Hematopoietic multipotent progenitor cell treated with erythropoietin and hydrocortisone succinate and interleukin-3 and kit ligand, for 6 days (in vitro differentiated cells): Measurements from ENCODE around the gene ZNF324B.
"Not testable (repeated sequence)": the region's sequence is repeated elsewhere in the genome, so short reads cannot be mapped to it uniquely, and the experiment has no call there.

Experiments
- DNase-seq: peaks from one replicate; pipeline ENCODE4 v3.0.0-alpha.2; 2015

Gene ZNF324B

DNA sequence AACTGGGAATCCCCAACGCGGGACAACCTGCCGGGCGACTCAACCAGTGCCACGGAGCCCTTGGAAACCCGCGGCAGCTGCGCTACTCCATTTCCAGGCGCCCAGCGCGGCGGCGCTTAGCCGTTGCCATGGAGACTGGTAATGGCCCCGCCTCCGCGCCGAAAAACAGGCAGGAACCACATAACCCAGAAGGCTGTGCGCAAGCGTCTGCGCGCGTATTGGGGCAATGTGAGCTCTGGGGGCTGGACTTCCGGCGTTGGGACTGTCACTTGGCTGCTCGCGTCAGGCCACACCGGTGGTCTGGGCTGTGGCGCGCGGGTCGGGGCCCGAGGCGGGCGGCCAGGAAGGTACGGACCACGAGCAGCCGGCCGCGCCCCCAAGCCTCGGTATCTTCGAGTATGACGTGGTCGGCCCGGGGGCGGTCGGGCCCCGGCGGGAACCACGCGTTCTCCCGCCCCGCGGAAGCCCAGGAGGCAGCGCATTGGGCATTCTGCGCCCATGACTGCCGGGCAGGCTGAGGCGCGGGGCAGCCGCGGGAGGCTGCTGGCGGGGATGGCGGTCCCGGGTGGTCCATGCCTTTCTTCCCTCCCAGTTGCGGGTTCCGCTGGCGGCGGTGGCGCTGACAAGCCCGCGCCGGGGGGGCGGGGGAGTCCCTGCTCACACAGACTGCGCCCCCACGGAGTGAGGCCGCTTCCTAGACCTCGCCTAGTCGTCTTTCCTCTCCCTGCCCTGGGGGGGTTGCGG is at the start of gene ZNF324B:
TSS of gene ZNF324B (plus strand) at position 265 of the 744 bp plus-strand sequence. CDS start 2,080 bp downstream, outside the sequence.
- peak; percentile 99 for DNase-seq

GRCh38 chr19:58401840-58402421 is 49.5 kb upstream of the ZNF324B start:
- DNase-seq, result no peak

DNA sequence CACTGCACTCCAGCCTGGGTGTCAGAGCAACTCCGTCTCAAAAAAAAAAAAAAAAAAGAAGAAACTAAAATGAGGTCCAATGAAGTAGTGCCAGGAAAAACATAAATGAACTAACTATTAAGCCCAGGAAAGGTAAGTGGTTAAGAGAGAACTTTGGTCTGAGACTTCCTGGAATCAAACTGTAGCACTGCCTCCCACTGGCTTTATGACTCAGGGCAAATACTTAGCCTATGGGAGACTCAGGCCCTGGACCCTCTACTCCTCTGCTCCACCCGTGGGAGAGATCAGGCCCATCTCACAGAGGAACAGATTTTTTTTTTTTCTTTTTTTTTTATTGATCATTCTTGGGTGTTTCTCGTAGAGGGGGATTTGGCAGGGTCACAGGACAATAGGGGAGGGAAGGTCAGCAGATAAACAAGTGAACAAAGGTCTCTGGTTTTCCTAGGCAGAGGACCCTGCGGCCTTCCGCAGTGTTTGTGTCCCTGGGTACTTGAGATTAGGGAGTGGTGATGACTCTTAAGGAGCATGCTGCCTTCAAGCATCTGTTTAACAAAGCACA is 47.4 kb upstream of the ZNF324B start:
- peak; percentile 38 for DNase-seq

DNA sequence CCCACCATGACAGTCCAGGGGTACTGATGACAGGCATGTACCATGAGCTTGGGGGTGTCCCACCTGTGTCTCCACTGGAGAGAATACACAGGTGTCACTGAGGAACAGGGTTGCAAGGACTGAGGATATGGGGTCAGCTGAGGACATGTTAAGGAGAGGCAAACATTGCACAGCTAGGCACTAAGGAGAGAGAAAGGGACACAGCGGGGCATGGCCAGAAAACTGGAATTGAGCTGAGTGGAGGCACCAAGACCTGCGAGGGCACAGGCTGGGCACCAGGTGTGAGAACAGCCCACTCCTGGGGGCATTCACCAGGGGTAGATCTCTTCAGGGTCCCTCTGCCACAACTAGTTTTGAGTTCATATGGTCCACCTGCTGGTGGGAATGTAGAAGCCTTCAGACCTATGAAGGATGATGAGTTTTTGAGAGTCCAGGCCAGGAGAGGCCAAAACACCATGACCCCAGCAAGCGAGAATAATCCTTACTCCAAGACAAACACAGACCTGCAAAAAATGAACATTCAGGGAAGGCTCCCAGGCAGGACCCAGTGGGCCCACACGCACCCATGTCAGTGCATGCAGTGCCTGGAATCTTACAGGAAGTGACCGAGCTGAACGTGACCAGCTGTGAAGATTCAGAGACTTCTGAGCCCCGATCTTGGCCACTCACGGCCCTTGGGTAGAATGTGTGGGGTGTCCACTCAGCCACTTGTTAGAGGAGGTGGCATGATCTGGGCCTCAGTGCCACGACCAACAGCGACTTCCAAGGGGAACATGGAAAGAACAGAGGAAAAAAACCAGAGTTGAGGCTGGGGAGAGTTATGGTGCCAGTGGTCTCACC is 44.4 kb upstream of the ZNF324B start:
- peak; percentile 57 for DNase-seq

DNA sequence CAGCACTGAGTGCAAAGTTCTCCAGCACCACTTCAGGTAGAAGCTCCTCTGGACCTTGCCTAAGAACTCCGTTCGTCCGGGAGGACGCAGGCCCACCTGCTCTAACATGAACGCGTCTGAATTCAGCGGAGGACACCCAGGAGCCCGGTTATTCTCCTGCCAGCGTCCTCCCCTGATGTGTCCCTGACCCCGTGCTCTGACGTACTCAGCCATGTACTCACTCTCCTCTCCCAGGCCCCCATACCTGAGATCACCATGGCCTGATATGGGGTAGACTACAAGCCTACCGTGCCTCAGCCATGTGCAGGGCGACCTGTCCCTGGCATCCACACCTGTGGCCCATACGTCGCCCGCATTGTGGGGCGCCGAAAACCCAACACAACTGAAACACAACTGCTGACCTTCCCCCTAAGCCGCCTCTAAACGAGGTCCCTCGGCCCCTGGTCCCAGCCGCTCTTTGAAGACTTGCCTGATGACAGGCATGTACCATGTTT is 43.7 kb upstream of the ZNF324B start:
- peak; percentile 63 for DNase-seq

DNA sequence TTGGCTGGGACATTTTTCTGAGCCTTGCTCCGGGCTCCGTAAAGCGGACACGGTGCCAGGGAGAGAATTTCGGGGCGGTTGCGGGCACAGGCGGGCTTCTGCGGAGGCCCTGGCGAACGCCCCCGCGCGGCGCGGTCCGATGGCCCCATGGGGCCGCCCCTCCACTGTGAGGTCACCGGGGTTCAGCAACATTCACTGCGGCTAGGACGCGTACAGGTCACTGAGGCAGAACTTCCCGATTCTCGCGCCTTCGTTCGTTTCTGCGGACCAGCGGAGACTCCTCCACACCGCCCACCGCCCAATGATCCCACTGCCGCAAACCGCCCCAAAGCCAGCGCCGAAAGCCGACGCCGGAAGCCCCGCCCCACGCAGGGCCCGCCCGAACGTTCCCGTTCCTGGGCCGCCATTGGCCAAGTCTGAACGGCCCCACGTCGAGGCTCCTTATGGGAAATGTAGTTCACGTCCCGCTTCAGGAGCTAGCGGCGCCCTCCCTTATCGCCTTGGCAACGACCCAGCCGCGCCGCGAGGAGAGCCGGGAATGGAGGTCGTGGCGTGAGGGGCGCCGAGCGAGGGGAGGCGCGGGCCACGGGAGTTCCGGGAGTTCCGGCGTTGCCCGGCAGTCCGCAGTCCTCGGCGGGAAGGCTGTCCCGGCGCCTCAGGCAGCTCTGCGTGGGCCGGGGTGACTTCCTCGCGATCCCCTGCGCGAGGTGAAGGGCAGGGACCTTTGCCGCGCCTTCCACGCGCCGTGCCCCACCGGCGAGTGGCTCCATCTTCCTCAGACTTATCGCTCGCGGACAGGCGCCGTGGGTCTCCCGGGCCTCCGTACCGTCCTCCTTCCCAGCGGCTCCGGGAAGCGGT is 43.0 kb upstream of the ZNF324B start, which contains the start of gene ZNF584:
TSS of gene ZNF584 (plus strand) at position 498 of the 858 bp plus-strand sequence. CDS start 499 bp downstream, outside the sequence.
- peak; percentile 99 for DNase-seq

DNA sequence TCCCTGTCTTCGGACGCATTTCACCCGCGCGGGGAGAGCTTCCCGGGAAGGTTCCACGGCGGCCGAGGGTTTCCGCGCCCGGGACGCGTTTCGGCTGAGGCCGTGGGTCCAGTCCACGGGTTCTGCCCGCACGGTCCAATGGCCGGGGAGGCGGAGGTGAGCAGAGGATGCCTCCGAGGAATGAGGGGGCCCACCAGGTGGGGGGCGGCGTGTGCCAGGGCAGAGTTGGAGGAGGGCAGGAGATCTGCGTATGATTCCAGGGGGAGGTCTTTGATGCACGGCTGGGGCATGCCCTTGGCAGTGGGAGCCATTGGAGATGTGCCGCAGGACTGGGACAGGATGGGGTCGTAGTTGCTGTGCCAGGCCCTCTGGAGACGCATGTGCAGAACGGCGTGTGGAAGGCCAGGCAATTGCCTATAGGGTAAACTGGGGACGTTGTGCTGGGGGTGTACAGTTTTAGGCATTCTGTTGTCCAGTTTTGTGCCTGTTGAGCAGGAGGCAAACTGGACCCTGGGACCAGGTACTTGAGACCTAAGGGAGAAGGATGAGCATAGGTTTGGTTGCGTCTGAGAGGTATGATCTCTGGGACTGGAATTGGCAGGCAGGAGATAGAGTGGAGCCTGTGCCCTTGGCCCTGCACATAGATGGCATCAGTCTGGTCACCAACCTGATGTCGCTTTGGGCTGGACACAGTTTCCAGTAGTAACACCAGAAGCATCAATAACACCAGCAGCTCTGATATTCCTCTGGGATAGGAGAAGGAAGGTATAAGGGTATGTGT is 42.2 kb upstream of the ZNF324B start:
- DNase-seq, result peak; percentile 75

DNA sequence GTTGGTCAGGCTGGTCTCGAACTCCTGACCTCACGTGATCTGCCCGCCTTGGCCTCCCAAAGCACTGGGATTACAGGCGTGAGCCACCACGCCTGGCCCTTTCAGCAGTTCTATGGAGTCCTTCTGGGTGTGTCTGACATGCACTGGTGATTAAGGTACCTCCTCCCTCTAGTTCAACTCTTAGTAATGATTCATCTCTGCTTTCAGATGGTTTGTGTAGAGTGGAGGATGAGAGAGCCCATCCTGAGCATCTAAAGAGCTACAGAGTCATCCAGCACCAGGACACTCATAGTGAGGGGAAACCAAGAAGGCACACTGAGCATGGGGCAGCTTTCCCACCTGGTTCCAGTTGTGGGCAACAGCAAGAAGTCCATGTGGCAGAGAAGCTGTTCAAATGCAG is 34.8 kb upstream of the ZNF324B start:
- DNase-seq, result no peak

DNA sequence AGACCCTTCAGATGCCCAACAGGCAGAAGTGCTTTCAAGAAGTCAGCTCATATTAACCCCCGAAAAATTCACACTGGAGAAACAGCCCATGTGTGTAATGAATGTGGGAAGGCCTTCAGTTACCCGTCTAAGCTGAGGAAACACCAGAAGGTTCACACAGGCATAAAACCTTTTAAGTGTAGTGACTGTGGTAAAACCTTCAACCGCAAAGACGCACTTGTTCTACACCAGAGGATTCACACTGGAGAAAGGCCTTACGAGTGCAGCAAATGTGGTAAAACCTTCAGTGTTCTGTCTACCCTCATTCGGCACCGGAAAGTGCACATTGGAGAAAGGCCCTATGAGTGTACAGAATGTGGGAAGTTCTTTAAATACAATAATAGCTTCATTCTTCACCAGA is 34.4 kb upstream of the ZNF324B start:
- DNase-seq, result no peak

GRCh38 chr19:58428617-58429016 is 22.8 kb upstream of the ZNF324B start:
- DNase-seq, result no peak

DNA sequence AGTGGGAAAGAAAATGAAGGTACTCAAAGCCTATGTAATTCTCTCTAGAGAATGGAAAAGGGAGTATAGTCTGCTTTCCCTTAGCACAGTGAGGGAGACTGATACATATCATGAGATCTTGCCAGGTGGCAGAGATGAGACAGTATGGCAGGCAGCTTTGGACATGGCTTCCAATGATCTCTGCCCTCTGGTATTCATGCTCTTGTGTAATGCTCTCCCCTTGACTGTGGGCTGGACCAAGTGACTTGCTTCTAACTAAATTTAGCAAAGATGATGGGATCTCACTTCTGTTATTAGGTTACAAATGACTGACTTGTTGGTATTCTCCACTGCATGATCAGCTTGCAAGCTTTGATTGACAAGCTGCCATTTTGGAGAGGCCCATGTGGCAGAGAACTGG is 21.7 kb upstream of the ZNF324B start:
- DNase-seq, result no peak

- no peak for DNase-seq
These were observed 17.2 kb upstream of the ZNF324B start for GRCh38 chr19:58434217-58434616.

DNA sequence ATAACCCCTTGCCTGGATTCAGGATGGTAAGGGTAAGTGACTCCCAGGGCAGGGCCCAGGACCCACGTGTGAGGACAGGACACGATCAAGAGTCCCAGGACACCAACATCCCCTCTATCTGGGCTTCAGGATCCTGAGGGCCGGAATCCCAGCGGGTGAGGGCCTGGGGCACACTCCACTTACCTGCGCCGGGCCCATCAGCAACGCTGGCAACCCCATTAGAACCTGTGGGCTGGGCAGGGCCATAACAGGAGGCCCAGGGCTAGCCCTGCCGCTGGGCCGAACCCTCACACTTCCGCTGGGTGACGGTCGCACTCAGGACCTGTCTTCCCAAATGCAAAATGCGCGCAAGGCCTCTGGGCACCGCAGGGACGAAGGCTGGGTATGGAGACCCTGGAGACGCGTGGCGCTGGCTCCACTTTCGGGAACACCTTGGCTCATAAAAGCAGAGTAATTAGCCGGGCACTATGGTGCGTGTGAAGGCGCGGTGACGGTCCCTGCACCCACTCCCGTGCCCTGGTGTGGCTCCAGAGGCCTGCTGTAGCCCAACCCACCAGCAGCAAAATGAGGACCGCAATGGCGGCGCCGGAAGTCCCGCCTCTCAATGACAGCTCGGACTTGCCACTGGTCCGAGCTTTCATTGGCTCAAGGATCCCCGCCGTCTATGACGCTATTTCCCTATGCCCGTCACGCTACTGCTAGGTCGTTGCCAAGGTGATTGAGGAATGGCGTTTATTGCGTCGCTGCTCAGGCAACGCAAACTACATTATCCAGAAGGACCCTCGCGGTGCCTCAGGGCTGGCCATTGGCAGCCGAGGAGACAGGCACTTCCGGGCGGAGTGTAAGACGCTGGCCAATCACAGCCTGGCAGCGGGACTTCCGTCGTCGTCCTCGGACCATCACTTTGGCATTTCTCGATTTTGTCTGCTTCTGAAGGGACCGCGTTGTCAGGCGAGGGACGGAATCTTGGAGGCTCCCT is 11.6 kb upstream of the ZNF324B start, which contains the start of gene ZNF132:
TSS of gene ZNF132 (minus strand) at position 578 of the 979 bp plus-strand sequence. CDS start at position 246, 332 bp downstream.
- DNase-seq, result peak; percentile 100

DNA sequence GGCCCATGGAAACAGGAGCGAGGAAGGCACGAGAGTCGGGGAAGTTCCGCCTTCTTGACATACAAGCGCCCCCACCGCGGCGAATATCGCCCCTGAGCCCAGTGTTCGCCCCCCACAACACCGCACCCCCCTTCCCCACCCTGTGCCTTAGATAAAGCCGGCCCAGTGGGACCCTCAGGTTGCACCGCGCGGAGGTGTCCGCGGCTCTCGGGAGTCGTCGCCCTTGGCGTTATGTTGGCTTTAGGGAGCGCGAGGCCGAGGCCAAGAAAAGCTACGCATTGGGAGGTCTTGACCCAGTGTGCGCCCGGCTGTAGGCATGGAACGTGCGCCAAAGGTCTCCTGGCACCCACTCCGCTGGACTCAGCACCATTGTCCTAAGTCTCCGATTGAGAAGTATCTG is 10.9 kb upstream of the ZNF324B start:
- DNase-seq, result no peak

- DNase-seq, result not testable (repeated sequence)
These were observed 8.4 kb upstream of the ZNF324B start for GRCh38 chr19:58442986-58443385.

DNA sequence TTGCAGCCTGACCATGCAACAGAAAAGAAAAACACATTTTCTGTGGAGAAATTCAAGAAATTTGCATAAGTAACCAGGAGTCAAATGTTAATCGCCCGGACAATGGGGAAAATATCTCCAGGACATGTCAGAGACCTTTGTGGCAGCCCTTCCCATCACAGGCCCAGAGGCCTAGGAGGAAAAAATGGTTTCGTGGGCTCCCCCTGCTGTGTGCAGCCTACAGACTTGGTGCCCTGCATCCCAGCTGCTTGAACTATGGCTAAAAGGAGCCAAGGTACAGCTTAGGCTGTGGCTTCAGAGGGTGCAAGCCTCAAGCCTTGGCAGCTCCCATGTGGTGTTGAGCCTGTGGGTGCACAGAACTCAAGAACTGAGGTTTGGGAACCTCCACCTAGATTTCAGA is 2.6 kb upstream of the ZNF324B start:
- DNase-seq, result not testable (repeated sequence)

DNA sequence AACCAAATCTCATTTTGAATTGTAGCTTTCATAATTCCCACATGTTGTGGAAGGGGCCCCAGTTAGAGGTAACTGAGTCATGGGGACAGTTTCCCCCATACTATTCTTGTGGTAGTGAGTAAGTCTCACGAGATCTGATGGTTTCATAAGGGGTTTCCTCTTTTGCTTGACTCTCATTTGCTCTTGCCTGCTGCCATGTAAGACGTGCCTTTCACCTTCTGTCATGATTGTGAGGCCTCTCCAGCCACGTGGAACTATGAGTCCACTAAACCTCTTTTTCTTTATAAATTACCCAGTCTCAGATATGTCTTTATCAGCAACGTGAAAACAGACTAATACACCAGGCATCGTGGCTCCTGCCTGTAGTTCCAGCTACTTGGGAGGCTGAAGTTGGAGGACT is 1.4 kb upstream of the ZNF324B start:
- not testable (repeated sequence) for DNase-seq

DNA sequence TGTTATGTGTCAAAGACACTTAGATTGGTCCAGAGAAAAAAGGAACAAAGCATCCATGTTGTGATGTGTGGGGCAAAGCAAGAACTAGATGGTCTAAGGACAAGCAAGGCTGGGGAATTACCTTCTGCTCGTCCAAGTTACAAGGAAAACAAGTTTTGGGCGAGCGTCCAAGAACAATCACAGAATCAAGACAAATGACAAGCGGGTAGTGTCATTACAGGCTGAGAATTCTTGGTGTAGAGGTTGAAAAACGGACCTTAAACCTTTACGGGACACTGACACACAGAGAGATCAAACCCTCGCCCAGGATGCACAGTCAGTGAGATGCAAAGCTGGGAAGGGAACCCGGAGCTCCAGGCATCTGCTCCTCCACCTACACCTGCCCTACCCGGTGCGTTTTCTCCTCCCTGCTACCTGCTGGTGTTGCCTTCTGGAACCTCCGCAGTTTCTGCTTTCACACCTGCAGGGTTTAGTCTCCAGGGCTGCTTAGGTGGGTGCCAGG is 515 bp upstream of the ZNF324B start:
- DNase-seq, result no peak

DNA sequence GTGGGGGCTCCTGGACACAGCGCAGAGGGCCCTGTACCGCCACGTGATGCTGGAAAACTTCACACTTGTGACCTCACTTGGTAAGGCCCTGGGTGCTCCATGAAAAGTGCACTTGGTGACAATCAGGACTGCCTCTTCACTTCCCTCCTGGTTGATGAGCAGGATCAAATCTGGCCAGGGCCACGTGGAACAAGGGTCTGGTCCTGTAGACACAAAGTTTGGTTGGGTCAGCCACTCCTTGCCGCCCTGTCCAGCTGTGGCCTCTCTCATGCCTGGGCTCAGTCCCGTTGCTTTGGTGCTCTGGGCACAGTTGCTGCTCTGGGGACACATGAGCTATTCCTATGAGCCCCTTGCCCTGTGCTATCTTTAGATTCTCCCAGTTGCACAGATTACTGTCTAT is 2.3 kb downstream of the ZNF324B start:
- DNase-seq, result no peak

DNA sequence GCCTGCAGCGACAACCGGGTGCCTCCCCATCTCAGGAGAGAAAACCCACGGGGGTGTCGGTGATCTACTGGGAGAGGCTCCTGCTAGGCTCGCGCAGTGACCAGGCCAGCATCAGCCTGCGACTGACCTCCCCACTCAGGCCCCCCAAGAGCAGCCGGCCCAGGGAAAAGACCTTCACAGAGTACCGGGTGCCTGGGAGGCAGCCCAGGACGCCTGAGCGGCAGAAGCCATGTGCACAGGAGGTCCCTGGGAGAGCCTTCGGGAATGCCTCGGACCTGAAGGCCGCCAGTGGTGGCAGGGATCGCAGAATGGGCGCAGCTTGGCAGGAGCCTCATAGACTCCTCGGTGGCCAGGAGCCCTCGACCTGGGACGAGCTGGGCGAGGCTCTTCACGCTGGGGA is 3.9 kb downstream of the ZNF324B start:
- DNase-seq, result no peak
